ENCODE results near the gene PPP1R9A. TPM values are rescaled to one million over a fixed set of nuclear protein-coding genes. Genes with fewer than 3 reads are reported as not detected.
"Not testable (repeated sequence)": the region's sequence is repeated elsewhere in the genome, so short reads cannot be mapped to it uniquely, and the experiment has no call there.

Gene PPP1R9A
- total RNA-seq, 1 experiment from 2014 or later = 21.8 TPM

DNA sequence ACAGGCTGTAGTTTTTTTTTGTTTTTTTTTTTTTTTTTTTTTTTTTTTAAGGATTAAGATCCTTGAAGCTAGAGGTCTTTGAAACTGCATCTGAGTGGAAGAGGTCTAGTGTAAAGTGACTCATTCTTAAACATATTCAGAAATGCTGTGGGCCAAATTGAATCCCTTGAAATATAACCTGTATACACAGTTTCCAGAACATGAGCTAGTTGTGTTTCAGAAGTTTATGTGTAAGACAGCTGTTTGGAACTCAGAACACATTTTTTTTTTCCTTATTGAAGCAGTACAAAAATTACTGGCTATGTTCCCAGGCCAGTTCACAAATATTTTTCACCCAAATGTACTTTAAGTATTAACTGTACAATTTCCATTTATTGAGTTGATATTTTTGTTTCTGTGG, 67.9 kb downstream of the PPP1R9A start:
- no peak overlapping the region for H3K4me3 ChIP-seq
- H3K9me3 ChIP-seq (replicated peaks) = no peaks in the 10 kb centered on the region
- peaks cover 40% of the 10 kb centered on the region for H3K4me1 ChIP-seq
- H3K27ac ChIP-seq = 0 out of 2 replicates have a peak overlapping the region, but pooled peaks have one; percentile 0
- no peaks in the 10 kb centered on the region for H3K36me3 ChIP-seq
- DNase-seq = peak in 1 of 2 experiments; percentile 80
- H3K27me3 ChIP-seq = no peaks in the 10 kb centered on the region

DNA sequence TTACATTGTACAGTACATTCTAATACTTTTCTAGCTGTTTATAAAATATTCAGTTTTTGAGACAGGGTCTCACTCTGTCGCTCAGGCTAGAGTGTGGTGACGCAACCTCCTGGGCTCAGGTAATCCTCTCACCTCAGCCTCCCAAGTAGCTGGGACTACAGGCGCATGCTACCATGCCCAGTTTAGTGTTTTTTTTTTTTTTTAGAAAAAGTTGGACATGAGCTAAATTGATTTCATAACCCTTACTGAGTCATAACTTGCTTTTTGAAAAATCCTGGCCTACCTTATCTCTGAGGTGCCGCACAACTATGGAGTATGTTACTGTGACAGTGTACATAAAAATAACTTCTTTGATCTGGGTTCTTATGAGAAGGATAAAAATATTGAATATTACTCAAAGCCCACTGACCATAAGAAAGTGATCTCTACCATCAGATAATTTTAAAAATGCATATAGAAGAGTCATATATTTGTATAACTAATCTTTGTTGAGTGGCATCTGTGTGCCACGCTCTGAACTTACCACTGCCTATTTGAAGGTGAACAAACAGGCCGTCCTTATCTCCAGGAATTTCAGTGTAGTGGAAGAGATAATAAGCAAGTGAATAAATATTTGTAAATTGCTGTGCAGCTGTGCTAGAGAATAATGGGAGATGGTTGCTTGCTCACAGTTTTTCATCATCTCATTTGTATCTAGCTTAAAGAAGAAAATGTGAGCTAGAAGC, 73.2 kb downstream of the PPP1R9A start:
- no peak for DNase-seq
- peaks cover 5% of the 10 kb centered on the region for H3K4me1 ChIP-seq

DNA sequence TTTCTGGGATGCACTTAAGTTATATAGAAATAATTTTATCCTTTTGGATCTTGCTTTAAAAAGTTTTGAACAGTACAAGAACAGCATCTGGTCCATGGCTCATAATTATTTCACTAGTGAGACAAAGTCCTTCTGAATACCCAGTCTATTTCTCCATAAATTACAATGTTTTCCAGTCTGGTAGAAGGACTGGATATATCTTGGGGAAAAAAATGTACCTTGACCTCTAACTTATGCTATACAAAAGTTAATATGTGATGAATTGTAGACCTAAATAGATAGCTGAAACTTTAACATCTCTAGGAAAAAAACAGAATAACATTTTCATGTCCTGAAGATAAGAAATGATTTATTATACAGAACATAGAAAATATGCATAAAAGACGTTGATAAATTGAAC, 88.5 kb downstream of the PPP1R9A start:
- Histone ChIP-seq H3K4me3 (no peak overlapping the region), H3K27ac (no peak overlapping the region), H3K36me3 (no peaks in the 10 kb centered on the region), H3K9me3 (replicated peaks) (no peaks in the 10 kb centered on the region), H3K4me1 (no peaks in the 10 kb centered on the region), H3K27me3 (no peaks in the 10 kb centered on the region)
- DNase-seq = no peak

More for the DNA sequence above, 73.2 kb downstream of the PPP1R9A start:
- H3K9me3 ChIP-seq (replicated peaks) = no peaks in the 10 kb centered on the region
- no peak overlapping the region for H3K4me3 ChIP-seq
- no peaks in the 10 kb centered on the region for H3K27me3 ChIP-seq
- H3K27ac ChIP-seq = no peak overlapping the region
- H3K36me3 ChIP-seq = no peaks in the 10 kb centered on the region

DNA sequence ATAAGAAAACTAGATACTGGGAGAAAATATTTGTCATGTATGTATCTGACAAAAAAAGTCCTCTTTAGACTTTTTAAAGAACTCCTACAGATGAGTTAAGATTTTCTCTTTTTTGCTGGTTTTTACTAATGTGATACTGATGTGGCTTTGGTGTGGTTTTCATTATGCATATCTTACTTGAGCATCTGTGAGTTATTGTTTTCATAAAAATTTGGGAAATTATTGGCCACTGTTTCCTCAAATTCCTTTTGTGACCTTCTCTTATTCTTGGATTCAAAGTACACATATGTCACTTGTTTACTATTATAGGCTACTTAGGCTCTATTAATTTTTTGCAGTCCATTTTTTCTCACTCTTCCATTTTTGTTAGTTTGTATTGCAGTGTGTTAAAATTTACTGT, 89.0 kb downstream of the PPP1R9A start:
- no peaks in the 10 kb centered on the region for H3K9me3 ChIP-seq (replicated peaks)
- no peak for DNase-seq
- H3K4me3 ChIP-seq = no peak overlapping the region
- H3K36me3 ChIP-seq = no peaks in the 10 kb centered on the region
- no peaks in the 10 kb centered on the region for H3K4me1 ChIP-seq
- no peak overlapping the region for H3K27ac ChIP-seq
- no peaks in the 10 kb centered on the region for H3K27me3 ChIP-seq

DNA sequence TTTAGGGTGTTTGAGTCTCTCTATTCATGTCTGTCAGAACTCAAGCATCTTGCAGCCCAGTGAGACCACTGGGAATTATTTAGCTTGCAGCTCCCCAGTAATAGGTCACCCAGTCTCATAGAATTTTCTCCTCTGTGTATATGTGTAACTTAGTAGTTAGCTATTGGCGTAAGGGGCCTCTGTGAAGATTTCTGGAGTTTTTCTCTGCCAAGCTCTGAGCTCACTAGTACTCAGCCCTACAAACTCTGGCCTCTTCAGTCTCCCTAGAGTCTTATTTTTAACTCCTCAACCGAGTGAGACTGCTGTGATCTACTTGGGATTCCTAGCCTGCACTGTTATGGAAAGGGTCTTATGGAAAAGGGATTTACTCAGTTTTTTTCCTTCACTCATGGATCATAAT, 90.2 kb downstream of the PPP1R9A start:
- no peak overlapping the region for H3K4me3 ChIP-seq
- no peak overlapping the region for H3K27ac ChIP-seq

DNA sequence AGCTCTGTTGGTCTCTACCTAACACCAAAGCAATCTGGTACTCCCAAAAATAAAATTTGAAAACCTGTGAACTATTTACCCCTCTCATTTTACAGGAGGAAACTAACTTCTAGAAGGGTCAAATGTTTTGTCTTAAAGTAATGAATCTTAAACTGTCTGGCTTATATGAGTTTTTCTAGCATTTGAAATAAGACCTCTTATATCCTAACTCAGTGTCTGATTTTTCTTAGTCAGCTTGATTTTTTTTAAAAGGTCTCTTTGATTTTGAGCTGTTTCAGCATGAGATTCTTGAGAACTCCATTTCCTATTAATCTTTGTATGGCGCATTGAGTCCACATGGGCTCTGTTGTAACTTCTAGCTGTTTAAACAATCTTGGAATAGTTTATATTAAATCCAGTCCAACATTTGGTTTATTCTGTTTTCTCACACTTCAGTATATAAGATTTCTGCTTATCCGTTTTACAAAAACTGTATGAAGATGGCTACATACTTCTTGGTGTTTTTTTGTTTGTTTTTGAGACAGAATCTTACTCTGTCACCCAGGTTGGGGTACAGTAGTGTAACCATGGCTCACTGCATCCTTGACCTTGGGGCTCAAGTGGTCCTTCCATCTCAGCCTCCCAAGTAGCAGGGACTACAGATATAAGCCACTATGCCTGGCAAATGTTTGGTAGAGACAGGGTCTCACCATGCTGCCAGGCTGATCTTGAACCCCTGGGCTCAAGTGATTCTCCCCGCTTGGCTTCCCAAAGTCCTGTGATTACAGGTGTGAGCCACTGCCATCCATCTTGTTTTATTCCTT, 91.1 kb downstream of the PPP1R9A start:
- Histone ChIP-seq H3K36me3 (no peaks in the 10 kb centered on the region), H3K27me3 (no peaks in the 10 kb centered on the region), H3K4me3 (no peak overlapping the region)

More for the DNA sequence above, 90.2 kb downstream of the PPP1R9A start:
- no peak for DNase-seq
- Histone ChIP-seq H3K36me3 (no peaks in the 10 kb centered on the region), H3K4me1 (no peaks in the 10 kb centered on the region), H3K27me3 (no peaks in the 10 kb centered on the region), H3K9me3 (replicated peaks) (no peaks in the 10 kb centered on the region)

DNA sequence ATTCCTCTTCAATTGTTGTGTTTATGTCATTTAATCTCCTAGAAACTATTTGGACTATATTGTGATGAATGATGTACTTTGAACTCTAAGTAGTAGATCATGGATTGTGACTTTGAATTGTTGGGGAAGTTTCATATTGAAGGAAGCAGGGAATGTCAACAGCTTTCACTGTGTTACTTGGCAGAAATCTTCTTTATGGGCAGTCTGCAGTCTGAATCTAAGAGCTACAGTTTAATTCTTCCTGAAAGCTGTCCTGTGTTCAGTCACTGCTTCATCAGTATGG, 91.6 kb downstream of the PPP1R9A start:
- Histone ChIP-seq H3K36me3 (no peaks in the 10 kb centered on the region), H3K4me3 (no peak overlapping the region), H3K27me3 (no peaks in the 10 kb centered on the region), H3K27ac (no peak overlapping the region), H3K9me3 (replicated peaks) (no peaks in the 10 kb centered on the region), H3K4me1 (no peaks in the 10 kb centered on the region)
- no peak for DNase-seq

More for the DNA sequence above, 91.1 kb downstream of the PPP1R9A start:
- no peaks in the 10 kb centered on the region for H3K9me3 ChIP-seq (replicated peaks)
- H3K4me1 ChIP-seq = no peaks in the 10 kb centered on the region
- H3K27ac ChIP-seq = no peak overlapping the region
- DNase-seq = no peak

DNA sequence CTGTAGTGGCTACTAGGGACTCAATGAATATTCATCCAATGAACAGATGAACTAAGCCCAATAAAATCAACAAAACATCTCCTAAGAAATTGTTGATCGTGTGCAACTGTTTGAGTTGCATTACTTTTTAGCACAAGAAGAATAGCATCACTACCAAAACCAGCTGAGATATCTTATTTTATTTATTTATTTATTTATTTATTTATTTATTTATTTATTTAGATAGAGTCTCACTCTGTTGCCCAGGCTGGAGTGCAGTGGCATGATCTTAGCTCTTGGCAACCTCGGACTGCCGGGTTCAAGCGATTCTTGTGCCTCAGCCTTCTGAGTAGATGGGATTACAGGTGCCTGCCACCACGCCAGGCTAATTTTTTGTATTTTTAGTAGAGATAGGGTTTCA, 92.2 kb downstream of the PPP1R9A start:
- not testable (repeated sequence) for H3K36me3 ChIP-seq; H3K27me3 ChIP-seq; H3K4me3 ChIP-seq; DNase-seq; H3K4me1 ChIP-seq; H3K27ac ChIP-seq; H3K9me3 ChIP-seq (replicated peaks)

DNA sequence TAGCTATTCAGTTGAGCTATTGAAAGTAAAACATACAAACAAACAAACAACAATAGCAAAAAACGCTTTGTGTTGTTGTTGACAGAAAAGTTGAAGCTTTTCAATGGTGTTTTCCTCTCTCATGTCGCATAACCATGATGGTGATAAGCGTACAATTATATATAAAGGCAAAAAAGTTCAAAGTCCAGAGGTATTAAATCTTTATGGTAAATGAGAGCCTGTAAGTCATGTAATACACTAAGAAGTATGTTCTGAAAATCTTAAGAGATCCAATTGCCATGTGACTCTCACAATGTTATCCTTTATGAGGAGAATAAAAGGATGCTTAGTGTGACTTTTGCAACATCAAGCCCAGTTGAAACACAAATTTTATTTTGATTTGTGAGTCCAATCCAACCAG, 93.9 kb downstream of the PPP1R9A start:
- Histone ChIP-seq H3K4me3 (no peak overlapping the region), H3K27ac (no peak overlapping the region), H3K9me3 (replicated peaks) (no peaks in the 10 kb centered on the region), H3K36me3 (no peaks in the 10 kb centered on the region), H3K27me3 (no peaks in the 10 kb centered on the region), H3K4me1 (no peaks in the 10 kb centered on the region; the same call in 1 of the 2 replicates)
- DNase-seq = no peak

DNA sequence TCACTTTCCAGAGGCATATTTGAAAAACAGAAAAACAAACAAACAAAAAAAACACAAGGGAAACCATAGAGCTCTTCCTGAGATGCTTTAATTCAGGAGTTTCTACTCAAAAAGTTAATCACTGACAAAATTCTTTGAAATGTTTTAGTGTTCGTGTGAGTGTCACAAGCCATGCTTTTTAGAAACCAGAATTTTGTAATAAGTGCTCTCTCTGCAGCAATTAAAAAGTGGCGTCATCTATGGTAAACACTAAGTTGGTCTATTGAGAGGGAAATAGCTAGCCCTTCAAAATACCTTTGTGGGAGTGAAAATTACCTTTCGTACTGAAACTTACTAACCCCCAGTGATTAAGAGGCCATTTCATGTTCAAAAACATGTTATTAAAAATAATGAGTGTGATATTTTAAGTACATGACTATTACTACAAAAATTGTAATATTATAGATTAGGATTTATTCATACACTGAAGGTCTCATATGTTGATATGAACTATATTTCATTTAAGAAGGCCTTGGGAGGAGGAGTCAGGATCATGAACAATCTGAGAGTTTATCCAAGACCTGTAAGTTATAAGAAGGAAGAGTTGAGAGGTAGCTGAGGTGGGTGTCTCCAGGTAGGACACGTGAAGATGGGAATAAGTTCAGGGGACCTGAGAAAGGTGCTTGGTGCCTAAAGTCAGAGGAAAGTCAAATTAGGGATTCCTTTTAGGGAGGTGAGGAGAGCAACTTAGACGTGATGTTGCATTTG, 94.6 kb downstream of the PPP1R9A start:
- Histone ChIP-seq H3K4me3 (no peak overlapping the region), H3K27me3 (no peaks in the 10 kb centered on the region), H3K36me3 (no peaks in the 10 kb centered on the region), H3K27ac (no peak overlapping the region), H3K4me1 (no peaks in the 10 kb centered on the region; the same call in 1 of the 2 replicates), H3K9me3 (replicated peaks) (no peaks in the 10 kb centered on the region)
- no peak for DNase-seq

DNA sequence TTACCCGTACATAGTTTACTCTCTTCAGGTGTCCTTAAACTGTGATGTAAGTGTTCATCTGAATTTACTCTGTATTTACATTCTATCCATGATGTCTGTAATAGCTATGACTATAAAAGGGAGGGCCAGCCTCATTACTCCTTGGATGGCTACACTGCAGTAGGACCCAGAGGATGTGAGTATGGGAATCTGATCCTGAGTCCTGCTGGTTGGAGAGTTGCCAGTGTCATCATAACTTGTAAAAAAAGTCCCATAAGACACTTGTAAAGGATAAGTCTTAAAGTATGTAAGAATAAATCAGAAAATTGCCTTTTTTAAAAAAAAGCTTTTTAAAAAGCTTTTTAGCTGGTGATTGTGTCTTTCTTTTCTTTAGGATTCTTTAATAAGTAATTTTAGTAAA, 95.4 kb downstream of the PPP1R9A start:
- Histone ChIP-seq H3K27ac (no peak overlapping the region), H3K4me3 (no peak overlapping the region), H3K4me1 (no peaks in the 10 kb centered on the region; the same call in 1 of the 2 replicates), H3K9me3 (replicated peaks) (no peaks in the 10 kb centered on the region), H3K27me3 (no peaks in the 10 kb centered on the region), H3K36me3 (no peaks in the 10 kb centered on the region)
- DNase-seq = peak in 1 of 2 experiments; percentile 26

DNA sequence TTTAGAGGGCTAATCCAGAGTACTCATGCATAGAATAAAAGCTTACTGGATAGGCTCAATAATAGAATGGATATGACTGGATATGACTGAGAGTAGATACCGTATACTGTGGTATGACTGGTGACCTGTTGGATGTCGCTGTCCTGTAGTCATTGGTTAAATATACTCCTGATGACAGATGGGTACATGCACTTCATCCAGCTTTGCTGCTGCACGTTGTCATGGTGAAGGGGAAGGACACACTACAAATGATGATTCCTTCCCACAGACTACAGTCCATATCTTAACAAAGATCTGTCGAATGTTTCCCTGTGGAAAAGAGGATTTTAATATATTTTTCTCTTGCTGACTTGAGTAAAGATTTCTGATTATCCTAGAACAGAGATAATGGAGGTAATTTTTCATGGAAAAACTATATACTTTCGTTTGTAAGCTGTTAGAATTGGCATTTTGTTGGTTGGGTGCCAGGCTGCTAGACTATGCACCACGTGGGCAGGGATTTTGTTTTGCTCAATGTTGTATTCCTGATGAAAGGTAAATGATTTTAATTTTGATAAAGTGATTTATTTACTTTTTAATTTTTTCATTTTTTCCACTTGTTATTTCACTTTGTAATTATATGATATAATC, 97.3 kb downstream of the PPP1R9A start:
- Histone ChIP-seq H3K36me3 (no peaks in the 10 kb centered on the region), H3K27me3 (no peaks in the 10 kb centered on the region), H3K9me3 (replicated peaks) (no peaks in the 10 kb centered on the region), H3K4me3 (no peak overlapping the region), H3K27ac (no peak overlapping the region), H3K4me1 (no peaks in the 10 kb centered on the region; the same call in 1 of the 2 replicates)
- no peak for DNase-seq

DNA sequence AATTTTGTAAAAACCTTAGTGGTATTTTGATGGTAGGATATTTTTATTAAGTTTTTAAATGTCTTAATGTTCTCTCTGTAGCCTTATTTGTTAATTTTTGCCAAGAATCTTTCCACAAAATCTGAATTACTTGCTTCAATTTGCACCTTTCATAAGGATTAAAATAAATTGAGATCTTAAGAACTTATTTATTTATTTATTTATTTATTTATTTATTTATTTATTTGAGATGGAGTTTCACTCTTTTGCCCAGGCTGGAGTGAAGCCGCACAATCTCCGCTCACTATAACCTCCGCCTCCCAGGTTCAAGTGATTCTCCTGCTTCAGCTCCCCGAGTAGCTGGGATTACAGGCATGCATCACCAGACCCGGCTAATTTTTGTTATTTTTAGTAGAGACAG, 98.6 kb downstream of the PPP1R9A start:
- no peaks in the 10 kb centered on the region for H3K27me3 ChIP-seq
- H3K9me3 ChIP-seq (replicated peaks) = no peaks in the 10 kb centered on the region
- no peak overlapping the region for H3K4me3 ChIP-seq
- peaks cover 5% of the 10 kb centered on the region for H3K4me1 ChIP-seq
- no peaks in the 10 kb centered on the region for H3K36me3 ChIP-seq
- H3K27ac ChIP-seq = no peak overlapping the region
- DNase-seq = no peak

DNA sequence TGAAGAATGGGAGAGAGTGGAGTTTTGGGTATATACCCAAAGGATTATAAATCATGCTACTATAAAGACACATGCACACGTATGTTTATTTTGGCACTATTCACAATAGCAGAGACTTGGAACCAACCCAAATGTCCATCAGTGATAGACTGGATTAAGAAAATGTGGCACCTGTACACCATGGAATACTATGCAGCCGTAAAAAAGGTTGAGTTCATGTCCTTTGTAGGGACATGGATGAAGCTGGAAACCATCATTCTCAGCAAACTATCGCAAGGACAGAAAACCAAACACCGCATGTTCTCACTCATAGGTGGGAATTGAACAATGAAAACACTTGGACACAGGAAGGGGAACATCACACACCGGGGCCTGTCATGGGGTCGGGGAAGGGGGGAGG, 101.4 kb downstream of the PPP1R9A start:
- not testable (repeated sequence) for DNase-seq; H3K9me3 ChIP-seq (replicated peaks); H3K27me3 ChIP-seq; H3K27ac ChIP-seq; H3K36me3 ChIP-seq; H3K4me3 ChIP-seq
- peaks cover 14% of the 10 kb centered on the region for H3K4me1 ChIP-seq

Measured in SJCRH30 (cell line).